Measurements from ENCODE around the gene FASN. TPM values are rescaled to one million over a fixed set of nuclear protein-coding genes. Genes with fewer than 3 reads are reported as not detected.
"Not testable (repeated sequence)": the region's sequence is repeated elsewhere in the genome, so short reads cannot be mapped to it uniquely, and the experiment has no call there.

The FASN gene
- polyA plus RNA-seq, 1 experiment: 11.3 TPM

- H3K4me3 ChIP-seq (ENCODE audit: low read depth, low read length): no peak overlapping the region
- POLR2A ChIA-PET: no interaction called here
- TF ChIP-seq CTCF (IDR thresholded peaks at IDR 0.05; ENCODE audit: insufficient read depth, low read depth, low read length): no peak
- CTCF ChIA-PET: interaction anchor here (1.2 kb wide), 1 partner anchor 22 kb away, joined by 3 read pairs; no protein-coding TSS in a partner anchor
- no peak for DNase-seq (ENCODE audit: low read depth)
- peaks cover 1% of the 10 kb centered on the region for H3K36me3 ChIP-seq (ENCODE audit: control insufficient read depth, insufficient read depth, low read length)
- H3K27me3 ChIP-seq (ENCODE audit: control insufficient read depth, insufficient read depth, low read length): no peaks in the 10 kb centered on the region
These were observed 55.4 kb downstream of the FASN start for GRCh38 chr17:82042649-82043048.

- DNase-seq (ENCODE audit: low read depth): no peak
- H3K27me3 ChIP-seq (ENCODE audit: control insufficient read depth, insufficient read depth, low read length): no peaks in the 10 kb centered on the region
- no peak for TF ChIP-seq CTCF (IDR thresholded peaks at IDR 0.05; ENCODE audit: insufficient read depth, low read depth, low read length)
- no peaks in the 10 kb centered on the region for H3K36me3 ChIP-seq (ENCODE audit: control insufficient read depth, insufficient read depth, low read length)
- POLR2A ChIA-PET: no interaction called here
- CTCF ChIA-PET: interaction anchor here (1.5 kb wide), 1 partner anchor 11 kb away, joined by 6 read pairs; no protein-coding TSS in a partner anchor
- no peak overlapping the region for H3K4me3 ChIP-seq (ENCODE audit: low read depth, low read length)
These were observed 56.8 kb downstream of the FASN start for GRCh38 chr17:82041144-82041814.

- POLR2A ChIA-PET: no interaction called here
- no peak for DNase-seq (ENCODE audit: low read depth)
- Histone ChIP-seq H3K4me3 (ENCODE audit: low read depth, low read length) (no peak overlapping the region), H3K27me3 (ENCODE audit: control insufficient read depth, insufficient read depth, low read length) (no peaks in the 10 kb centered on the region), H3K36me3 (ENCODE audit: control insufficient read depth, insufficient read depth, low read length) (no peaks in the 10 kb centered on the region)
- CTCF ChIA-PET: interaction anchor here (0.6 to 5.0 kb wide), 4 partner anchors 9 to 59 kb away, joined by 3 to 23 read pairs (median 7); no protein-coding TSS in a partner anchor
- no peak for TF ChIP-seq CTCF (IDR thresholded peaks at IDR 0.05; ENCODE audit: insufficient read depth, low read depth, low read length)
These were observed 58.2 kb downstream of the FASN start for GRCh38 chr17:82039695-82040299.

- DNase-seq (ENCODE audit: low read depth); POLR2A ChIA-PET; H3K36me3 ChIP-seq (ENCODE audit: control insufficient read depth, insufficient read depth, low read length); H3K27me3 ChIP-seq (ENCODE audit: control insufficient read depth, insufficient read depth, low read length); H3K4me3 ChIP-seq (ENCODE audit: low read depth, low read length): not testable (repeated sequence)
- CTCF ChIA-PET: interaction anchor here (1.6 to 5.0 kb wide), 4 partner anchors 9 to 115 kb away, joined by 8 to 23 read pairs (median 12); partner anchors contain the start of gene NOTUM
These were observed 59.1 kb downstream of the FASN start for GRCh38 chr17:82038796-82039409.

- ChIA-PET CTCF (interaction anchor here (0.6 to 5.0 kb wide), 25 partner anchors 8 to 229 kb away, joined by 3 to 23 read pairs (median 3); partner anchors contain the start of genes CENPX, LRRC45 and NOTUM), POLR2A (interaction anchor here (0.5 to 0.7 kb wide), 3 partner anchors 15 to 187 kb away, joined by 3 to 14 read pairs (median 5); partner anchors contain the start of genes CENPX and LRRC45)
- H3K27me3 ChIP-seq (ENCODE audit: control insufficient read depth, insufficient read depth, low read length): no peaks in the 10 kb centered on the region
- H3K36me3 ChIP-seq (ENCODE audit: control insufficient read depth, insufficient read depth, low read length): no peaks in the 10 kb centered on the region
- no peak for TF ChIP-seq CTCF (IDR thresholded peaks at IDR 0.05; ENCODE audit: insufficient read depth, low read depth, low read length)
- DNase-seq (ENCODE audit: low read depth): no peak
- peak overlapping the region; percentile 64 for H3K4me3 ChIP-seq (ENCODE audit: low read depth, low read length)
These were observed 60.2 kb downstream of the FASN start for GRCh38 chr17:82037889-82038195.
